ENCODE results near the gene HSPA4.

HSPA4 gene

DNA sequence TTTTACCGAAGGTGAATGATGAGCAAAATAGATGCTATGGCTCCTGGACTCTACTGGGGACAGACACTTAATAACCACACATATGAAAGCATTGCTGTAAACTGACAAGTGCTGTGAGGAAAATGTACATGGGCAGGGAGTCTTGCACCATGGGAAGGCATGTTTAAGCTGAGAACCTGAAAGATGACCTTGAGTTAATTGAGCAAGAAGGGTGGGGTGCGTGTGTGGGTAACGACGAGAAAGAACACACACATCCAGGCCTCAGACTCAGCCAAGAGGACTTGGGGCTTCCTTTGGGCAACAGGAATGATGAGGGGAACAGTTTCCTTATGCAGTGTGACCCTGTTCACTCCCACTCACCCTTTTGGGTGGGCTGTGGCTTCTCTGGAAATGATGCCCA is 73.1 kb downstream of the HSPA4 start:
- H3K27me3 ChIP-seq (ENCODE audit: insufficient read depth, poor library complexity, severe bottlenecking) = no peaks in the 10 kb centered on the region
- ATAC-seq (ENCODE audit: low read depth) (no peak), DNase-seq (ENCODE audit: low spot score) (peak; percentile 17)
- no peak overlapping the region for H3K27ac ChIP-seq (ENCODE audit: poor library complexity, severe bottlenecking)
- TF ChIP-seq, protein P1, sequence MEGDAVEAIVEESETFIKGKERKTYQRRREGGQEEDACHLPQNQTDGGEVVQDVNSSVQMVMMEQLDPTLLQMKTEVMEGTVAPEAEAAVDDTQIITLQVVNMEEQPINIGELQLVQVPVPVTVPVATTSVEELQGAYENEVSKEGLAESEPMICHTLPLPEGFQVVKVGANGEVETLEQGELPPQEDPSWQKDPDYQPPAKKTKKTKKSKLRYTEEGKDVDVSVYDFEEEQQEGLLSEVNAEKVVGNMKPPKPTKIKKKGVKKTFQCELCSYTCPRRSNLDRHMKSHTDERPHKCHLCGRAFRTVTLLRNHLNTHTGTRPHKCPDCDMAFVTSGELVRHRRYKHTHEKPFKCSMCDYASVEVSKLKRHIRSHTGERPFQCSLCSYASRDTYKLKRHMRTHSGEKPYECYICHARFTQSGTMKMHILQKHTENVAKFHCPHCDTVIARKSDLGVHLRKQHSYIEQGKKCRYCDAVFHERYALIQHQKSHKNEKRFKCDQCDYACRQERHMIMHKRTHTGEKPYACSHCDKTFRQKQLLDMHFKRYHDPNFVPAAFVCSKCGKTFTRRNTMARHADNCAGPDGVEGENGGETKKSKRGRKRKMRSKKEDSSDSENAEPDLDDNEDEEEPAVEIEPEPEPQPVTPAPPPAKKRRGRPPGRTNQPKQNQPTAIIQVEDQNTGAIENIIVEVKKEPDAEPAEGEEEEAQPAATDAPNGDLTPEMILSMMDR (IDR thresholded peaks at IDR 0.05; ENCODE audit: poor library complexity, severe bottlenecking) = no peak
- H3K4me3 ChIP-seq (ENCODE audit: severe bottlenecking) = no peak overlapping the region
- H3K9me3 ChIP-seq (ENCODE audit: severe bottlenecking) = no peaks in the 10 kb centered on the region
- no peaks in the 10 kb centered on the region for H3K36me3 ChIP-seq (ENCODE audit: low read depth)
- H3K4me1 ChIP-seq (ENCODE audit: insufficient read depth, poor library complexity, severe bottlenecking) = no peaks in the 10 kb centered on the region

- no peaks in the 10 kb centered on the region for H3K27me3 ChIP-seq (ENCODE audit: insufficient read depth, poor library complexity, severe bottlenecking)
- no peaks in the 10 kb centered on the region for H3K9me3 ChIP-seq (ENCODE audit: severe bottlenecking)
- TF ChIP-seq, protein P1 (IDR thresholded peaks at IDR 0.05; ENCODE audit: poor library complexity, severe bottlenecking) = no peak
- no peaks in the 10 kb centered on the region for H3K4me1 ChIP-seq (ENCODE audit: insufficient read depth, poor library complexity, severe bottlenecking)
- H3K27ac ChIP-seq (ENCODE audit: poor library complexity, severe bottlenecking) = no peak overlapping the region
- DNase-seq (ENCODE audit: low spot score) (peak; percentile 27), ATAC-seq (ENCODE audit: low read depth) (no peak)
- no peak overlapping the region for H3K4me3 ChIP-seq (ENCODE audit: severe bottlenecking)
- no peaks in the 10 kb centered on the region for H3K36me3 ChIP-seq (ENCODE audit: low read depth)
These were observed 76.3 kb downstream of the HSPA4 start for GRCh38 chr5:133128066-133128465.

DNA sequence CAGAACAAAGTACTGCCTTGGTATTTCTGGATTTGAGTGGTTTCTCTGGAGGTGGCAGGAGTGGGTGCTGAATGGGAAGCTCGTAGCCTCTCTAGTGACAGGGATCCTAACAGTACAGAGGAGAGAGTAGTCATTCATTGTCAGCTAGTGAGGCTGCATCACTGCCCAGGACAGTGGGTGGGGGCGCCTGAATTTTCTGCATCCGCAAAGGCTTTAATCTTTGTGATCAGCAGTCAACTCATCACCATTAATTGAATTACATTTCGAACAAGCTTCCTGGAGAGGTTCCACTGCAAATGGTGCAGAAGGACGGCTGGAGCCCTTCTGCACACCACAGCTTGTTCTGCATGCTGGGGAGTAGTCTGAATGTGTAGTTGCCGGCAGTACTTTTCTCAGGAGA is 77.5 kb downstream of the HSPA4 start:
- ATAC-seq (ENCODE audit: low read depth) (no peak), DNase-seq (ENCODE audit: low spot score) (peak; percentile 13)
- no peak overlapping the region for H3K27ac ChIP-seq (ENCODE audit: poor library complexity, severe bottlenecking)
- H3K27me3 ChIP-seq (ENCODE audit: insufficient read depth, poor library complexity, severe bottlenecking) = no peaks in the 10 kb centered on the region
- no peaks in the 10 kb centered on the region for H3K36me3 ChIP-seq (ENCODE audit: low read depth)
- no peaks in the 10 kb centered on the region for H3K4me1 ChIP-seq (ENCODE audit: insufficient read depth, poor library complexity, severe bottlenecking)
- TF ChIP-seq, protein P1 (IDR thresholded peaks at IDR 0.05; ENCODE audit: poor library complexity, severe bottlenecking) = no peak
- H3K9me3 ChIP-seq (ENCODE audit: severe bottlenecking) = no peaks in the 10 kb centered on the region
- no peak overlapping the region for H3K4me3 ChIP-seq (ENCODE audit: severe bottlenecking)

DNA sequence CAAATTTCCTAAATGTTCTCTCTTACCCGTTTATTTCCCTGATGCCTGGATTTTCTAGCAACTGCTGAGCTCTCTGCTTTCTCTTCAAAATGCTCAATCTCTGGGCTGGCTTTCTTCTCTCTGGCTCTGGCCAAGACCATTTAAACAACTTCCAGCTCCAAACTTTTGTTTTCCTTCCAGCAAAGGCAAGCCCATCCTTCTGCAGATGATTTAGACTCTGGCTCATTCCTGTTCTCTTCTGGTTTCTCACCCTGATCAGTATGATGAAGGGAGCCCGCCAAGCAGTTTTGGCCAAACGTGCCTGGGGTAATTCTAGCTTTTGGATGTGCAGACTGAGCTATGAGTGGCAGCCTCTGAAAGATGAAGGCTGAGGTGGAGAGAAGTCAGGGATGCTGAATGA is 78.1 kb downstream of the HSPA4 start:
- Histone ChIP-seq H3K27ac (ENCODE audit: poor library complexity, severe bottlenecking) (no peak overlapping the region), H3K36me3 (ENCODE audit: low read depth) (no peaks in the 10 kb centered on the region), H3K27me3 (ENCODE audit: insufficient read depth, poor library complexity, severe bottlenecking) (no peaks in the 10 kb centered on the region), H3K4me1 (ENCODE audit: insufficient read depth, poor library complexity, severe bottlenecking) (no peaks in the 10 kb centered on the region), H3K4me3 (ENCODE audit: severe bottlenecking) (no peak overlapping the region), H3K9me3 (ENCODE audit: severe bottlenecking) (no peaks in the 10 kb centered on the region)
- ATAC-seq (ENCODE audit: low read depth) (no peak), DNase-seq (ENCODE audit: low spot score) (peak; percentile 15)
- TF ChIP-seq, protein P1 (IDR thresholded peaks at IDR 0.05; ENCODE audit: poor library complexity, severe bottlenecking) = no peak

GRCh38 chr5:133130387-133131118 is 78.7 kb downstream of the HSPA4 start:
- Histone ChIP-seq H3K4me1 (ENCODE audit: insufficient read depth, poor library complexity, severe bottlenecking) (no peaks in the 10 kb centered on the region), H3K36me3 (ENCODE audit: low read depth) (no peaks in the 10 kb centered on the region), H3K27ac (ENCODE audit: poor library complexity, severe bottlenecking) (no peak overlapping the region), H3K4me3 (ENCODE audit: severe bottlenecking) (no peak overlapping the region), H3K9me3 (ENCODE audit: severe bottlenecking) (no peaks in the 10 kb centered on the region), H3K27me3 (ENCODE audit: insufficient read depth, poor library complexity, severe bottlenecking) (no peaks in the 10 kb centered on the region)
- ATAC-seq (ENCODE audit: low read depth) = peak; percentile 57
- TF ChIP-seq, protein P1 (IDR thresholded peaks at IDR 0.05; ENCODE audit: poor library complexity, severe bottlenecking) = no peak
- DNase-seq (ENCODE audit: low spot score) = peak; percentile 34

All from RWPE2 (cell line).